Keratinocyte (primary cell): Measurements from ENCODE around the gene PFKM. TPM values are rescaled to one million over a fixed set of nuclear protein-coding genes. Genes with fewer than 3 reads are reported as not detected.

Source experiments
- DNase-seq: peaks from one replicate; pipeline ENCODE4 v3.0.0-alpha.2; 2011; ENCODE audit warnings: low read depth, missing footprints, low spot score
- FAIRE-seq: peaks from 2 replicates; lab custom pipeline; 2011; peaks lifted over from hg19 to GRCh38; lab: Jason Lieb, UNC
- H2AFZ ChIP-seq: 2 replicates; pipeline ENCODE4 v1.6.0; 2012; ENCODE audit warnings: low read length, control low read depth, inconsistent platforms; ENCODE audit not compliant: control insufficient read depth
- H3K27ac ChIP-seq: 2 replicates; pipeline ENCODE4 v1.5.1; 2011; ENCODE audit warnings: low read length; ENCODE audit not compliant: control insufficient read depth, insufficient read depth
- H3K27me3 ChIP-seq: 3 replicates; pipeline ENCODE4 v1.6.0; 2011; ENCODE audit warnings: low read length; ENCODE audit not compliant: control insufficient read depth, insufficient read depth; ENCODE audit errors: extremely low read depth
- H3K36me3 ChIP-seq, 2 experiments: 2 replicates in 1 of 2; 3 replicates in 1 of 2; pipeline ENCODE4 v1.5.1; 2011; ENCODE audit warnings: low read length in 2 of 2, mild to moderate bottlenecking in 1 of 2; ENCODE audit not compliant: control insufficient read depth in 2 of 2, insufficient read depth in 2 of 2; ENCODE audit errors: extremely low read depth in 1 of 2
- H3K4me1 ChIP-seq: 3 replicates; pipeline ENCODE4 v1.5.1; 2011; ENCODE audit warnings: low read length; ENCODE audit not compliant: control insufficient read depth, insufficient read depth; ENCODE audit errors: extremely low read depth
- H3K4me2 ChIP-seq: 3 replicates; pipeline ENCODE4 v1.6.0; 2011; ENCODE audit warnings: low read depth, low read length; ENCODE audit not compliant: control insufficient read depth, insufficient read depth; ENCODE audit errors: extremely low read depth
- H3K4me3 ChIP-seq, 3 experiments: fragments of 200-600 bp in 1 of 3; sonication (generic) in 1 of 3; 2 replicates in 2 of 3; 3 replicates in 1 of 3; pipeline ENCODE4 v1.5.1; 2011 to 2016; ENCODE audit warnings: low read length in 3 of 3, mild to moderate bottlenecking in 3 of 3, control low read depth in 2 of 3, inconsistent platforms in 1 of 3, low read depth in 1 of 3, mixed read lengths in 1 of 3, mixed run types in 1 of 3, moderate library complexity in 1 of 3; ENCODE audit not compliant: control insufficient read depth in 2 of 3, insufficient read depth in 2 of 3; ENCODE audit errors: extremely low read depth in 1 of 3
- H3K79me2 ChIP-seq: 2 replicates; pipeline ENCODE4 v1.6.0; 2012; ENCODE audit warnings: low read length; ENCODE audit not compliant: control insufficient read depth, insufficient read depth
- H3K9ac ChIP-seq: 3 replicates; pipeline ENCODE4 v1.6.0; 2011; ENCODE audit warnings: low read length; ENCODE audit not compliant: control insufficient read depth, insufficient read depth; ENCODE audit errors: extremely low read depth
- H3K9me1 ChIP-seq: 3 replicates; pipeline ENCODE4 v1.6.0; 2011; ENCODE audit warnings: low read length; ENCODE audit not compliant: control insufficient read depth, insufficient read depth; ENCODE audit errors: extremely low read depth
- H3K9me3 ChIP-seq: 2 replicates; pipeline ENCODE4 v1.5.1; 2012; ENCODE audit warnings: low read depth, low read length; ENCODE audit not compliant: control insufficient read depth
- H4K20me1 ChIP-seq: 3 replicates; pipeline ENCODE4 v1.6.0; 2011; ENCODE audit warnings: low read length; ENCODE audit not compliant: control insufficient read depth, insufficient read depth; ENCODE audit errors: extremely low read depth
- CTCF ChIP-seq, 3 experiments: IDR thresholded peaks in 1 of 3; conservative IDR thresholded peaks in 1 of 3; optimal IDR thresholded peaks in 1 of 3; 2 replicates in 2 of 3; 3 replicates in 1 of 3; pipeline versions ENCODE3 to v1.5.1; 2011; ENCODE audit warnings: low read length in 3 of 3, mild to moderate bottlenecking in 3 of 3, moderate library complexity in 2 of 3, control low read depth in 1 of 3, inconsistent platforms in 1 of 3; ENCODE audit not compliant: insufficient read depth in 2 of 3; ENCODE audit errors: extremely low read depth in 1 of 3
- EZH2 ChIP-seq: IDR thresholded peaks from one replicate; pipeline ENCODE4 v1.6.1; 2012; ENCODE audit warnings: inconsistent platforms, mild to moderate bottlenecking, low read length, moderate library complexity
- dilution Hi-C: fragments of 300-500 bp; cut with MboI; formaldehyde crosslinking; loops from one replicate; pipeline ENCODE4 v1.7.0; 2020; ENCODE audit warnings: low sequenced_read_pairs; ENCODE audit not compliant: extremely low pct_ligation_motif_present
- polyA plus RNA-seq, 5 experiments: library from polyadenylated mRNA; depleted of rRNA in 3 of 5; stranded (reverse) in 3 of 5; stranded (forward) in 1 of 5; unstranded in 1 of 5; fragments of >200 nt; gene quantifications; 1 replicate in 1 of 5; 2 replicates in 3 of 5; 3 replicates in 1 of 5; pipeline versions ENCODE4 v1.2.1 to v1.2.3, GENCODE V29; 2011 to 2012; ENCODE audit warnings: missing spikeins in 2 of 5, low read depth in 1 of 5, low replicate concordance in 1 of 5

Gene PFKM
- polyA plus RNA-seq, 1 donor (not counting 4 experiments of a cell fraction or from before 2014, with no cell fraction given) = 67.9 TPM

DNA sequence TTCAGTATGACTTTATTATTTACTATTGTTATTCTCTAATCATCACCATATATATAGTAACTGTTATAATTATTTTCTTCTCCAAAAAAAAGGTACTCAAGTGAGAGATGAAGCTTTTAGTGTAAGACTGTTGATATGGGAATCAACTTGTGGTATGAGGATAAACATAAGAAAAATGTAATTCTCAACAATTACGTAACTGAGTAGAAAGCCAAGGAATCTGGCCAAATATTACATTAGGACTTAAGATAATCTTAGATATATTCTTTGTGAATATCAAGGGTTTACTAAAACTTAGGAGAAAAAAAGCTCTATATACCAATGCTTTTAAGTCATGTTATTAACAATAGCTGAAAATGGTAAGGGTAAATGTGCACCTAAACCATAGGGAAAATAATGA is 26.6 kb upstream of the PFKM start:
- no peak overlapping the region for H3K27ac ChIP-seq
- dilution Hi-C loops = no loop called here
- no peaks in the 10 kb centered on the region for H3K4me1 ChIP-seq
- TF ChIP-seq EZH2 (no peak), CTCF (optimal IDR thresholded peaks at IDR 0.05 in 1 of 3, IDR thresholded peaks at IDR 0.05 in 1 of 3, conservative IDR thresholded peaks at IDR 0.05 in 1 of 3; ENCODE audit: extremely low read depth in 1 of 3, insufficient read depth in 2 of 3, low read length in 3 of 3) (no peak)
- H3K9ac ChIP-seq = no peak overlapping the region
- FAIRE-seq (no peak), DNase-seq (no peak)
- H3K9me1 ChIP-seq = no peaks in the 10 kb centered on the region
- H3K4me2 ChIP-seq = no peak overlapping the region
- H3K27me3 ChIP-seq = no peaks in the 10 kb centered on the region
- H2AFZ ChIP-seq = no peak overlapping the region
- H3K9me3 ChIP-seq = no peaks in the 10 kb centered on the region
- no peaks in the 10 kb centered on the region for H3K79me2 ChIP-seq
- H4K20me1 ChIP-seq = no peaks in the 10 kb centered on the region
- H3K36me3 ChIP-seq = peaks cover 0 to 5% of the 10 kb centered on the region in 2 experiments
- no peak overlapping the region for H3K4me3 ChIP-seq

DNA sequence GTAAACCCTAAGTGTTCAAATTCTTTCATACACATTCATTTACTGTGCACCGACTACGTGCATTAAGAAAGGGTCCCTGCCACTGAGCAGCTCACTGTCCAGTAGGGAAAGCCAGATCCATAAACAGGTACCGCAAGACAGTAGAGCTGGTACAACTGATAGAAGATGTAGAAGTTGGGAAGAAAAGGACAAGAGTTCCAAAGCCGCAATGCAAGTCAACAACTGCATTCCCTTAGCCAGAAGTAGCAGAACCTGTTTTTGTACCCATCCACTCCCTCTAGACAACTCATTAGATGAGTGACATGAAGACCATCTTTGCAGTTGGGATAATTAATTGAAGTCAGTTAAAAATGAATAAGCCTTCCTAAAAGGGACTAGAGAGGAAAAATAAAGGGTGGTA is 14.6 kb upstream of the PFKM start:
- no peaks in the 10 kb centered on the region for H3K9me1 ChIP-seq
- H3K9me3 ChIP-seq = no peaks in the 10 kb centered on the region
- H3K4me3 ChIP-seq = peak overlapping the region in 2 of 3 experiments; percentile 91
- peak overlapping the region; percentile 62 for H2AFZ ChIP-seq
- no peaks in the 10 kb centered on the region for H3K27me3 ChIP-seq
- DNase-seq (no peak), FAIRE-seq (peak; percentile 41)
- H3K36me3 ChIP-seq = no peaks in the 10 kb centered on the region
- no peak overlapping the region for H3K27ac ChIP-seq
- H3K4me1 ChIP-seq = peaks cover 17% of the 10 kb centered on the region
- no peak for TF ChIP-seq CTCF (optimal IDR thresholded peaks at IDR 0.05 in 1 of 3, IDR thresholded peaks at IDR 0.05 in 1 of 3, conservative IDR thresholded peaks at IDR 0.05 in 1 of 3; ENCODE audit: extremely low read depth in 1 of 3, insufficient read depth in 2 of 3, low read length in 3 of 3)
- TF ChIP-seq EZH2 = no peak
- dilution Hi-C loops = no loop called here
- H3K4me2 ChIP-seq = peak overlapping the region; percentile 90
- no peaks in the 10 kb centered on the region for H4K20me1 ChIP-seq
- H3K9ac ChIP-seq = peak overlapping the region; percentile 98
- H3K79me2 ChIP-seq = peaks cover 40% of the 10 kb centered on the region
